ENCODE data around the gene TXNDC2. TPM values are rescaled to one million over a fixed set of nuclear protein-coding genes. Genes with fewer than 3 reads are reported as not detected.

TXNDC2 gene
- not detected for polyA plus RNA-seq

- H3K36me3 Mint-ChIP-seq, result no peaks in the 10 kb centered on the region
- H3K4me3 Mint-ChIP-seq, result no peak within 1 kb of the TSS
- H3K27me3 Mint-ChIP-seq, result peaks cover 3% of the 10 kb centered on the region
- no peaks in the 10 kb centered on the region for H3K4me1 Mint-ChIP-seq
- H3K9me3 Mint-ChIP-seq, result no peaks in the 10 kb centered on the region
- H3K27ac Mint-ChIP-seq, result peak within 1 kb of the TSS in 1 of 3 donors; percentile 93
Observed at GRCh38 chr18:9885170-9886004, at the start of gene TXNDC2. TXNDC2 (plus strand) TSS chr18:9885973; CDS start chr18:9886681, 708 bp downstream.

GRCh38 chr18:9838144-9838877 is 47.5 kb upstream of the TXNDC2 start:
- peaks cover 0 to 2% (median 0%) of the 10 kb centered on the region in 3 donors for H3K9me3 Mint-ChIP-seq
- H3K4me1 Mint-ChIP-seq, result peaks cover 3 to 4% (median 3%) of the 10 kb centered on the region in 3 donors
- H3K4me3 Mint-ChIP-seq, result no peak overlapping the region
- peaks cover 5% of the 10 kb centered on the region for H3K36me3 Mint-ChIP-seq
- no peaks in the 10 kb centered on the region for H3K27me3 Mint-ChIP-seq
- H3K27ac Mint-ChIP-seq, result no peak overlapping the region

GRCh38 chr18:9839211-9839610 is 46.6 kb upstream of the TXNDC2 start:
- H3K36me3 Mint-ChIP-seq, result peaks cover 3% of the 10 kb centered on the region
- H3K4me3 Mint-ChIP-seq, result no peak overlapping the region
- no peaks in the 10 kb centered on the region for H3K27me3 Mint-ChIP-seq
- peaks cover 3 to 4% (median 3%) of the 10 kb centered on the region in 3 donors for H3K4me1 Mint-ChIP-seq
- H3K27ac Mint-ChIP-seq, result no peak overlapping the region
- peaks cover 0 to 2% (median 0%) of the 10 kb centered on the region in 3 donors for H3K9me3 Mint-ChIP-seq

GRCh38 chr18:9839853-9840252 is 45.9 kb upstream of the TXNDC2 start:
- H3K9me3 Mint-ChIP-seq, result peaks cover 0 to 2% (median 0%) of the 10 kb centered on the region in 3 donors
- peaks cover 3% of the 10 kb centered on the region for H3K36me3 Mint-ChIP-seq
- no peaks in the 10 kb centered on the region for H3K27me3 Mint-ChIP-seq
- peak overlapping the region in 1 of 4 donors; percentile 22 for H3K4me3 Mint-ChIP-seq
- peaks cover 3 to 4% (median 3%) of the 10 kb centered on the region in 3 donors for H3K4me1 Mint-ChIP-seq
- H3K27ac Mint-ChIP-seq, result no peak overlapping the region

GRCh38 chr18:9841752-9842151 is 44.0 kb upstream of the TXNDC2 start:
- Mint-ChIP-seq H3K27me3 (no peaks in the 10 kb centered on the region), H3K9me3 (peaks cover 0 to 2% (median 0%) of the 10 kb centered on the region in 3 donors), H3K27ac (peak overlapping the region in 2 of 3 donors; percentile 32 to 64), H3K4me3 (no peak overlapping the region), H3K36me3 (peaks cover 3% of the 10 kb centered on the region), H3K4me1 (peaks cover 3 to 4% (median 3%) of the 10 kb centered on the region in 3 donors)

- Mint-ChIP-seq H3K27ac (peak overlapping the region in 1 of 3 donors; percentile 45), H3K4me1 (peaks cover 3 to 4% (median 3%) of the 10 kb centered on the region in 3 donors), H3K4me3 (no peak overlapping the region), H3K9me3 (no peaks in the 10 kb centered on the region), H3K36me3 (peaks cover 6% of the 10 kb centered on the region), H3K27me3 (no peaks in the 10 kb centered on the region)
Observed at GRCh38 chr18:9842448-9842847, 43.3 kb upstream of the TXNDC2 start.

GRCh38 chr18:9845256-9845655 is 40.5 kb upstream of the TXNDC2 start:
- Mint-ChIP-seq H3K4me3 (no peak overlapping the region), H3K4me1 (peaks cover 0 to 4% (median 3%) of the 10 kb centered on the region in 3 donors), H3K27me3 (no peaks in the 10 kb centered on the region), H3K9me3 (no peaks in the 10 kb centered on the region), H3K36me3 (peaks cover 12% of the 10 kb centered on the region), H3K27ac (no peak overlapping the region)

- H3K27ac Mint-ChIP-seq, result peak overlapping the region in 1 of 3 donors; percentile 38
Observed at GRCh38 chr18:9846162-9846925, 39.4 kb upstream of the TXNDC2 start.

GRCh38 chr18:9848170-9848879 is 37.4 kb upstream of the TXNDC2 start:
- Mint-ChIP-seq H3K9me3 (no peaks in the 10 kb centered on the region), H3K4me1 (peaks cover 0 to 3% (median 0%) of the 10 kb centered on the region in 3 donors), H3K4me3 (no peak overlapping the region), H3K27me3 (no peaks in the 10 kb centered on the region), H3K27ac (peak overlapping the region in 1 of 3 donors; percentile 7), H3K36me3 (peaks cover 16% of the 10 kb centered on the region)

More at GRCh38 chr18:9846162-9846925, 39.4 kb upstream of the TXNDC2 start:
- Mint-ChIP-seq H3K36me3 (peaks cover 17% of the 10 kb centered on the region), H3K4me1 (peaks cover 0 to 4% (median 3%) of the 10 kb centered on the region in 3 donors), H3K9me3 (no peaks in the 10 kb centered on the region), H3K4me3 (no peak overlapping the region), H3K27me3 (no peaks in the 10 kb centered on the region)

- Mint-ChIP-seq H3K27ac (peak overlapping the region in 1 of 3 donors; percentile 89), H3K4me3 (no peak overlapping the region), H3K9me3 (no peaks in the 10 kb centered on the region)
Observed at GRCh38 chr18:9849407-9850283, 36.1 kb upstream of the TXNDC2 start.

GRCh38 chr18:9850309-9850708 is 35.5 kb upstream of the TXNDC2 start:
- no peak overlapping the region for H3K4me3 Mint-ChIP-seq
- H3K4me1 Mint-ChIP-seq, result peaks cover 2 to 3% (median 2%) of the 10 kb centered on the region in 3 donors
- H3K27ac Mint-ChIP-seq, result no peak overlapping the region
- H3K27me3 Mint-ChIP-seq, result no peaks in the 10 kb centered on the region
- peaks cover 16% of the 10 kb centered on the region for H3K36me3 Mint-ChIP-seq
- H3K9me3 Mint-ChIP-seq, result no peaks in the 10 kb centered on the region

More at GRCh38 chr18:9849407-9850283, 36.1 kb upstream of the TXNDC2 start:
- peaks cover 0 to 3% (median under 1%) of the 10 kb centered on the region in 3 donors for H3K4me1 Mint-ChIP-seq
- H3K36me3 Mint-ChIP-seq, result peaks cover 16% of the 10 kb centered on the region
- H3K27me3 Mint-ChIP-seq, result no peaks in the 10 kb centered on the region

- no peak overlapping the region for H3K4me3 Mint-ChIP-seq
- H3K27me3 Mint-ChIP-seq, result no peaks in the 10 kb centered on the region
- peak overlapping the region in 1 of 3 donors; percentile 11 for H3K27ac Mint-ChIP-seq
- peaks cover 7 to 14% (median 10%) of the 10 kb centered on the region in 3 donors for H3K4me1 Mint-ChIP-seq
- peaks cover 20% of the 10 kb centered on the region for H3K36me3 Mint-ChIP-seq
- H3K9me3 Mint-ChIP-seq, result no peaks in the 10 kb centered on the region
Observed at GRCh38 chr18:9851511-9851910, 34.3 kb upstream of the TXNDC2 start.

Measured in IgD-negative memory B cell (primary cell).